GM12891 (cell line): Measurements from ENCODE around the gene HCST.

Experiments
- POLR2A ChIP-seq: IDR thresholded peaks from 2 replicates; pipeline ENCODE4 v1.6.1; 2011; ENCODE audit warnings: low read depth, low read length, control low read depth
- POLR2AphosphoS5 ChIP-seq: IDR thresholded peaks from 2 replicates; pipeline ENCODE4 v1.6.1; 2011; ENCODE audit warnings: low read depth, low read length, control low read depth
- POU2F2 ChIP-seq: IDR thresholded peaks from 2 replicates; pipeline ENCODE4 v1.6.1; 2011; ENCODE audit warnings: low read depth, mild to moderate bottlenecking, control low read depth, low read length, moderate library complexity

DNA sequence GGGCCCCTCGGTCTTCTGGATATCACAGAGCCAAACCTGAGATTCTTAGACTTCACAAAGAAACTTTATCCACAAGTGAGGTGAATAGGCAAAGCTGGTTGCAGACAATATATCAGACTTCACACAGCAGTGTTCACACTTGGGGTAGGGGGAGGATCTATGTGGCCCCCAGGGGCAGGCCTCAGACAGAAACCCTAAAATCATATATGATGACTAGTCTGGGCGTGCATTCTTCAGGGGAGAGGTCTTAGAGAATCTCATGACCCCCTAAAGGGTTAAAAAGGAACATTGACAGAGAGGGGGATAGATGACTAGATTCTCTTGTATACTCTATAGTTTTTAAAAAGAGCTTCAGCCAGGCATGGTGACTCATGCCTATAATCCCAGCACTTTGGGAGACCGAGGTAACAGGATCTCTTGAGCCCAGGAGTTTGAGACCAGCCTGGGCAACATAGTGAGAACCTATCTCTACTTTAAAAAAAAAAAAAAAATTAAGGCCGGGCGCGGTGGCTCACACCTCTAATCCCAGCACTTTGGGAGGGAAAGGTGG lies 2.9 kb downstream of the HCST start:
- TF ChIP-seq POLR2A (no peak), POLR2AphosphoS5 (no peak), POU2F2 (no peak)
